ENCODE results near the gene GGT6.
"Not testable (repeated sequence)": the region's sequence is repeated elsewhere in the genome, so short reads cannot be mapped to it uniquely, and the experiment has no call there.

The GGT6 gene, protein sequence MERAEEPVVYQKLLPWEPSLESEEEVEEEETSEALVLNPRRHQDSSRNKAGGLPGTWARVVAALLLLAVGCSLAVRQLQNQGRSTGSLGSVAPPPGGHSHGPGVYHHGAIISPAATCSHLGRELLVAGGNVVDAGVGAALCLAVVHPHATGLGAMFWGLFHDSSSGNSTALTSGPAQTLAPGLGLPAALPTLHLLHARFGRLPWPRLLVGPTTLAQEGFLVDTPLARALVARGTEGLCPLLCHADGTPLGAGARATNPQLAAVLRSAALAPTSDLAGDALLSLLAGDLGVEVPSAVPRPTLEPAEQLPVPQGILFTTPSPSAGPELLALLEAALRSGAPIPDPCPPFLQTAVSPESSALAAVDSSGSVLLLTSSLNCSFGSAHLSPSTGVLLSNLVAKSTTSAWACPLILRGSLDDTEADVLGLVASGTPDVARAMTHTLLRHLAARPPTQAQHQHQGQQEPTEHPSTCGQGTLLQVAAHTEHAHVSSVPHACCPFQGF

GRCh38 chr17:4560421-4560820 is at the start of gene GGT6:
TSS of gene GGT6 (minus strand) at chr17:4560577. CDS start at chr17:4560521, 56 bp downstream.
- DNase-seq = no peak

DNA sequence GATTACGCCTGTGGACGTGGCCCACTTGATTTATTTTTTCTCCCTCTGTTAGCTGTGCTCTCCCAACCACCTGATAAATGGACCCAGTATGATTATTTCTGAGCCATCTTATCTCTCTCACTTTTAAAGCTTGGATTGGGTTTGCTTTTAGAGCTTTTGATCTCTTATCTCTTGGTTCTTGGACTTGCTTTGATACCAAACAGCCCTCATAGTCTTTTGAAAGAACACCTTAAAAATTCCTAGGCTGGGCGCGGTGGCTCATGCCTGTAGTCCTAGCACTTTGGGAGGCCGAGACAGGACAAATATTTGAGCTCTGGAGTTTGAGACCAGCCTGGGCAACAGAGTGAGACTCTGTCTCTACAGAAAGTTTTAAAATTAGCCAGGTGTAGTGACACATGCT is 49.8 kb upstream of the GGT6 start:
- no peak for DNase-seq

GRCh38 chr17:4609761-4610160 is 49.4 kb upstream of the GGT6 start:
- DNase-seq = no peak

- no peak for DNase-seq
These were observed 47.4 kb upstream of the GGT6 start for GRCh38 chr17:4607773-4608187.

GRCh38 chr17:4607261-4607741 is 46.9 kb upstream of the GGT6 start:
- DNase-seq = no peak

DNA sequence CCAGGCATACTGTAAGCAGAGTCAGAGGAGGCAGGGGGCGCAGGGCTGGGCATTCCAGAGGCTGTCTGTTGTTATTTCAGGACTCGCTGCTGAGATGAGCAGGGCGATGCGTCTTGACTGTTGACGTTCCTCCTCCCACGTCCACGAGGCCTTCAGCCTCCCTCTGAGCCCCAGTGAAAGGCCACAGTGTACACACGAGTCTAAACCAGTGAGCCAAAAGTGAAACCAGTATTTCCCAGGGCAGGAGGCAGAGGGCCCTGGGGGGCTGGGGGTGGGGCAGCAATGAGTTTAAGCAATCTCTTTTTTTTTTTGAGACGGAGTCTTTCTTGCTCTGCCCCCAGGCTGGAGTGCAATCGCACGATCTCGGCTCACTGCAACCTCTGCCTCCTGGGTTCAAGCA is 45.4 kb upstream of the GGT6 start:
- no peak for DNase-seq

DNA sequence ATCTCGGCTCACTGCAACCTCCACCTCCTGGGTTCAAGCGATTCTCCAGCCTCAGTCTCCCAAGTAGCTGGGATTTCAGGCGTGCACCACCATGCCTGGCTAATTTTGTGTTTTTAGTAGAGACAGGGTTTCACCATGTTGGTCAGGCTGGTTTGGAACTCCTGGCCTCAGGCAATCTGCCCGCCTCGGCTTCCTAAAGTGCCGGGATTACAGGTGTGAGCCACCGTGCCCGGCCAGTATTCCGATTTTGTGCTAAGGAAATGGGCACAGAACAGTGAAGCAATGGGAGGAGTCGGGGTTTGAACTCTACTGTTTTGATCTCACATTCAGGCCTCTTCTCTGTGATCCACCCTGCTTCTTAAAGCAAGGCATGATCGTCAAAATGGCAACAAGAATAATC is 44.4 kb upstream of the GGT6 start:
- not testable (repeated sequence) for DNase-seq

DNA sequence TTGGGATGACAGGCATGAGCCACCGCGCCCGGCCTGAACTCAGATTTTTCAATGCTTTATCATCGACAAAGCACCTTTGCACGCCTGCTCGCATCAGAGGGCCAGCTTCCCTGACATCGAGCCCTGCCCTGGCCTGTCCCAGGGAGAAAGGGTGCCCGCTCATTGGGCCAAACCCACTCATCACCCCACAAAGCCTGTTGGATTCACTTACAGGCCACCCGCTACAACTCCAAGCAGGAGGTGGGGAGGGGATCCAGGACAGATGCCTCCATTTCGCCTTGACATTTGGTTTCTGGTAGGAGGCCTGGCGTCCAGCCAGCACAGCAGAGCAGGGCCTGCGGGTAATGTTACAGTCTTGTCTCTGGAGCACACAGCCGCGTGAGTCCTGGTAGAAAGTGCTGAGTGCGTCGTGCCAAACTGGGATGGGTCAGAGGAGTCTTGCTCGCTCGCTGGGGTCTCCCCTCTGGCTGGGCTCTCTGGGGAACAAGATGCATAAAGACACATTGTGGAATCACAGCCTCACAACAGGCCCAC is 43.8 kb upstream of the GGT6 start:
- no peak for DNase-seq

DNA sequence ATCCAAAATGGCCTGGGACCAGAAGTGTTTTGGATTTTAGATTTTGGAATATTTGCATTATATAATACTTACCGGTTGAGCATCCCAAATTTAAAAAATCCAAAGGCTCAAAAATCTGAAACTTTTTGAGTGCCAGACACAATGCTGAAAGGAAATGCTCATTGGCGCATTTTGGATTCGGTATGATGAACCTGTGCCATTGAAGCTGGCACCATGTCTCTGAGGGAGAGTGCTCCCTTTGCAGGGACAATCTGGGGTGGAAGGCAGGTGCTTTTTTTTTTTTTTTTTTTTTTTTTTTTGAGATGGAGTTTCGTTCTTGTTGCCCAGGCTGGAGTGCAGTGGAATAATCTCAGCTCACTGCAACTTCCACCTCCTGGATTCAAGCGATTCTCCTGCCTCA is 41.7 kb upstream of the GGT6 start:
- DNase-seq = no peak

GRCh38 chr17:4601326-4601725 is 40.9 kb upstream of the GGT6 start:
- DNase-seq = no peak

- DNase-seq = no peak
These were observed 40.2 kb upstream of the GGT6 start for GRCh38 chr17:4600563-4600962.

- no peak for DNase-seq
These were observed 39.3 kb upstream of the GGT6 start for GRCh38 chr17:4599505-4600281.

DNA sequence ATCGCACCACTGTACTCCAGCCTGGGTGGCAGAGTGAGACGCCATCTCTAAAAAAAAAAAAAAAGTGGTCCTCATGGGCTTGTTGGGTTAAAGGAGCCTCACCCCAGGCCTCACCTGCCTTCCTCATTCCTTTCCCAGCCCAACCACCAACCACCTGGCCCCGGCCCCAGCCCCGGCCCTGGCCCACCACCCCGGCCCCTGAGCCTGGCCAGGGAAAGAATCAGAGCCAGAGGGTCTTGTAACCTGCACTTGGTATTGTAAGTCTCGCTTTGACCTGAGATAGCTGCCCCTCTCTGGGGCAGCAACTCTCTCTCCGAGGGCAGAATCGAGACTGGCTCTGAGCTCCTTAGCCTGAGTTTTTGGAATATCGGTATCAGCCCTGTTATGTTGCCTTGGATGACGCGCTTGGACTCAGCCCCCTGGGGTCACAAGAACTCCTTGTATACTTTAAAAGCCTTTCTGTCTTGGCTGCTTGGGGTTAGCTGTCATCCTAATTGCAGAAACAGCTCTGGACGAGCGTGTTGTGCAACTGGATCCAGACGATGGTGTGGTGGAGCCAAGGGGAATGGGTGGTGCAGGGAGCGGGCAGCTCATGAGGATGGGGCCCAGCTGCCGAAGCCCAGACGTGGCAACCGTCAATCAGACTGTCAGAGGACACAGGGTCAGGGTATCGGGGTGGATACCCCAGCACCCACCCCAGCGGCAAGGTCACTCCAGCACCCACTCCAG is 38.6 kb upstream of the GGT6 start:
- DNase-seq = no peak

DNA sequence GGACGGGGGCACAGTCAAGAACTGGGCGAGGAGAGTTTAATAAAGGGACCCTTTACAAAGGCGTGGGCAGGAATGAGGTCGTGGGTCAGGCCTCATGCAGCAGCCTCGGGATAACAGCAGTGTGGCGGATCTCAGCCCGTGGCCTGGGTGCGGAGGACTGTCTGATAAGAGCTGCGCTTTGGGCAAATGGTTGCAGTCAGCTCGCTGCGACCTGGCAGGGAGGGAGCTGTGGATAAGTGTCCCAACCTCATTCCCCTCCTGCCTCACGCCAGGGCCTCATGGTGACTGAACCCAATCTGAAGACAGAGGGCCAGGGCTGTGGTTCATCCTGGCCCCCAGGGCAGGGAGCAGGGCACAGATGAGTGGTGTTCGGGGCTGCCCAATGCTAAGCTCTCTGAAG is 37.6 kb upstream of the GGT6 start:
- DNase-seq = no peak

DNA sequence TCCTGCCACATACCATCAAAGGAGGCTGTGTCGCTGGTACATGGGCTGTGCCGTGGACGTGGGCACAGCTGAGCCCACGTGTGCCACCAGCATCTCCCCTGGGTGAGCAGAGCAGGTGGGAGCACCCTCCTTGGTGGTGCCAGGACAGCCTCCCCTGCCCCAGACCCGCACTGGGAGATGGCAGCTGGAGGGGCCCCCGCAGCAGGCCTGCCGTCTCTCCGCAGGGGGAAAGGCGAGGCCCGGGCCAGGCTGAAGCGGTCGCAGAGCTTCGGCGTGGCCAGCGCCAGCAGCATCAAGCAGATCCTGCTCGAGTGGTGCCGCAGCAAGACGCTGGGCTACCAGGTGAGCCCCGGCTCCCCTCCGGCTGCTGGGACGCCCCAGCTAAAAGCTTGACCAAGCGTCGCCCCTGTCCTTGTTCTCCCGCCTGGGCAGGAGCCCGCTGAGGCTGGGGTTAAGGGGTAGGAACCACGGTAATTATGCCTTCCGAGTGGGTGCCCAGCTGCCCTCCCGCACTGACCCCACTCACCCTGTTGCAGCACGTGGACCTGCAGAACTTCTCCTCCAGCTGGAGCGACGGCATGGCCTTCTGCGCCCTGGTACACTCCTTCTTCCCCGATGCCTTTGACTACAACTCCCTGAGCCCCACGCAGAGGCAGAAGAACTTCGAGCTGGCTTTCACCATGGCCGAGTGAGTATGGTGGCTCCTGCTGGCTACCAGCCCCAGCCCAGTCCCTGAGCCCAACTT is 36.4 kb upstream of the GGT6 start:
- DNase-seq = no peak

DNA sequence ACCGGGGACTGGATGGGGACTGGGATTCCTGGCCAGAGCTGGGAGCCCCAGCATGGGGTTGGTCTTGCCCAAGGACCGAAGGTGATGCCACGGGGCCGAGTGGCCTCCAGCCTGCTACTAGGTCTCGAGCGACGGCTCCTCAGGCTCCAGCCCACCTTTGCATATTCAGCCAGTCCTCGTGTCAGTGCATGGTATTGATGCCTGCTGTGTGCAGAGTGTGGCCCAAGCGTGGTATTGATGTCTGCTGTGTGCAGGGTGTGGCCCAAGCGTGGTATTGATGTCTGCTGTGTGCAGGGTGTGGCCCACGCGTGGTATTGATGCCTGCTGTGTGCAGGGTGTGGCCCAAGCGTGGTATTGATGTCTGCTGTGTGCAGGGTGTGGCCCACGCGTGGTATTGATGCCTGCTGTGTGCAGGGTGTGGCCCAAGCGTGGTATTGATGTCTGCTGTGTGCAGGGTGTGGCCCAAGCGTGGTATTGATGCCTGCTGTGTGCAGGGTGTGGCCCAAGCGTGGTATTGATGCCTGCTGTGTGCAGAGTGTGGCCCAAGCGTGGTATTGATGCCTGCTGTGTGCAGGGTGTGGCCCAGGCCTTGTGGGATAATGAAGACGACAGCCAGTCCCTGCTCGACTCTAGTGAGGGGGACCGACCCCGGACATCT is 35.4 kb upstream of the GGT6 start:
- not testable (repeated sequence) for DNase-seq

DNA sequence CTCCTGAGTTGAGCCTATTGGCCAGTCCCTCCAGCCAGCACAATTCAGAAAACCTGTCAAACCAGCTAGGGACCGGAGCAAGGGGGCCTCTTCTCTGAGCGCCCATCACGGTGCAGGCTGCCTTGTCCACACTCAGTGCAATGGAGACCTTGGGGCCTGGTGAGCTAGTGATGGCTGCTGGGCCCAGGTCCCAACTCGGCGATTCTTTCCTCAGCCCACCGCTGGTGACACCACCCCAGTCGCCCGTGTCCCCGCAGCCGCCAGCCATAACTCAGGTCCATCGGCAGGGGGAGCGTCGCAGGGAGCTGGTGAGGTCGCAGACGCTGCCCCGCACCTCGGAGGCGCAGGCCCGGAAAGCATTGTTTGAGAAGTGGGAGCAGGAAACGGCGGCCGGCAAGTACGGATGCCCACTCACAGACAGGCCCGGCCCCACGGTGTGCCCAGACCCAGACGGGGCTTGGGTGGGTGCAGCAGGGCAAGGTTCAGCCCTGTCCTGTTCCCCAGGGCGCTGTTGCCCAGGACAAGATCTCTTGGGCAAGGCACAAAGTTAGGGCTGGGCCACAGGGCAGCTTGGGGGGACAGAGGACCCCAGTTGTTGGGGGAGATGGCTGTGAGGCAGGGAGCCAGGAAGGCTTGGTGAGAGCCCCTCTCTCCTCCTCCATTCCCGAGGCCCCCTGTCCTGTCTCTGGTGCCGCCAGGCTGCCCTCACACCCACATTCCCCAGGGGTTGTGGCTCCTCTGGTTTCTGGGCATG is 34.7 kb upstream of the GGT6 start:
- DNase-seq = no peak

GRCh38 chr17:4594406-4594805 is 34.0 kb upstream of the GGT6 start:
- DNase-seq = no peak

- no peak for DNase-seq
These were observed 32.6 kb upstream of the GGT6 start for GRCh38 chr17:4593021-4593421.

- no peak for DNase-seq
These were observed 32.0 kb upstream of the GGT6 start for GRCh38 chr17:4592240-4593005.
